Measurements from ENCODE around the gene MRPL14. TPM values are rescaled to one million over a fixed set of nuclear protein-coding genes. Genes with fewer than 3 reads are reported as not detected.

Gene MRPL14
- total and polyA plus RNA-seq, 9 of the 15 experiments (the other 6 are each of a cell fraction or from before 2014, with no cell fraction given): 126 to 424 (median 165) TPM

GRCh38 chr6:44099192-44099591 is 28.1 kb downstream of the MRPL14 start:
- Histone ChIP-seq H3K9ac (ENCODE audit: insufficient read depth in 1 of 2, low read depth in 2 of 2, low read length in 2 of 2) (no peak overlapping the region), H3K9me3 (replicated peaks; ENCODE audit: control insufficient read depth, insufficient read depth, low read depth, low read length) (no peaks in the 10 kb centered on the region), H2AFZ (ENCODE audit: low read depth, low read length) (no peak overlapping the region), H3K4me3 (no peak overlapping the region), H3K4me2 (ENCODE audit: insufficient read depth, low read length) (no peak overlapping the region), H3K27me3 (ENCODE audit: control insufficient read depth in 2 of 2, insufficient read depth in 2 of 2, low read length in 2 of 2) (no peaks in the 10 kb centered on the region), H3K9me1 (ENCODE audit: control insufficient read depth, insufficient read depth, low read length) (no peaks in the 10 kb centered on the region), H3K36me3 (ENCODE audit: control insufficient read depth, insufficient read depth, low read length) (peaks cover 69% of the 10 kb centered on the region), H4K20me1 (replicated peaks; ENCODE audit: control insufficient read depth, insufficient read depth, low read length) (peaks cover 14% of the 10 kb centered on the region), H3K27ac (ENCODE audit: extremely low read depth, low read depth, low read length) (no peak overlapping the region), H3K79me2 (ENCODE audit: control insufficient read depth, insufficient read depth, low read length) (no peaks in the 10 kb centered on the region), H3K4me1 (replicated peaks in 1 of 2; ENCODE audit: control insufficient read depth in 2 of 2, insufficient read depth in 2 of 2, low read length in 2 of 2) (peaks cover 0 to 7% of the 10 kb centered on the region in 2 experiments; a peak in 3 of 5 replicates)
- TF ChIP-seq MAFF (IDR thresholded peaks at IDR 0.05; ENCODE audit: low read length) (no peak), RHOXF2B (CRISPR knock-in tag; conservative IDR thresholded peaks at IDR 0.05) (no peak), TOE1 (IDR thresholded peaks at IDR 0.05; ENCODE audit: borderline replicate concordance) (no peak), TOE1 (CRISPR knock-in tag; IDR thresholded peaks at IDR 0.05; ENCODE audit: borderline replicate concordance, low read depth) (no peak), ZC3H8 (IDR thresholded peaks at IDR 0.05) (no peak), ETV1 (tag; conservative IDR thresholded peaks at IDR 0.05; ENCODE audit: low read depth) (no peak)
- 50% methylated on average over 1 of the region's 1 CpG for WGBS (ENCODE audit: insufficient coverage, low coverage, missing lambda C conversion rate)
- intact Hi-C loops (cut with micrococcal nuclease) (loop anchor here (5.0 to 10.0 kb wide), 2 partner anchors 168 to 236 kb away; partner anchors contain the start of gene NFKBIE), in situ Hi-C loops (cut with MboI) (no loop called here)
- BruUV-seq (replicated peaks): no TSS peak
- ATAC-seq: no peak
- CTCF ChIA-PET (ENCODE audit: low intra/inter-chr PET ratio): interaction anchor here (1.4 kb wide), 1 partner anchor 53 kb away, joined by 6 read pairs; no protein-coding TSS in a partner anchor
- no peak for DNase-seq (ENCODE audit: extremely low read depth in 1 of 4, low spot score in 3 of 4)
- POLR2A ChIA-PET: interaction anchor here (1.3 to 1.6 kb wide), 3 partner anchors 148 to 153 kb away, joined by 4 to 5 read pairs (median 5); partner anchors contain the start of gene HSP90AB1
- FAIRE-seq: no peak

Measured in K562 (cell line).